H1 (cell line): Measurements from ENCODE around the gene SLC9A2. TPM values are rescaled to one million over a fixed set of nuclear protein-coding genes. Genes with fewer than 3 reads are reported as not detected.

Source experiments
- ATF3 ChIP-seq: IDR thresholded peaks from 2 replicates; pipeline ENCODE4 v1.6.1; 2011; ENCODE audit warnings: low read depth, mild to moderate bottlenecking, low read length; ENCODE audit not compliant: insufficient read depth
- CBX5 ChIP-seq: fragments of 300-800, 300-1000 bp; sonication (generic); IDR thresholded peaks from 2 replicates; pipeline ENCODE4 v1.7.1; 2016; ENCODE audit warnings: antibody characterized with exemption, low read length, low read depth
- CTCF ChIP-seq, 3 experiments: IDR thresholded peaks; 1 replicate in 2 of 3; 2 replicates in 1 of 3; pipeline versions ENCODE4 v1.5.1 to v1.6.1; 2011; ENCODE audit warnings: low read length in 3 of 3, mild to moderate bottlenecking in 3 of 3, inconsistent platforms in 2 of 3, low read depth in 1 of 3, moderate library complexity in 1 of 3; ENCODE audit not compliant: insufficient read depth in 1 of 3; ENCODE audit errors: control extremely low read depth in 1 of 3
- FOSL1 ChIP-seq: IDR thresholded peaks from 2 replicates; pipeline ENCODE4 v1.6.1; 2011; ENCODE audit warnings: mild to moderate bottlenecking, low read depth, low read length, moderate library complexity; ENCODE audit not compliant: insufficient read depth
- SIRT6 ChIP-seq: IDR thresholded peaks from one replicate; pipeline ENCODE4 v1.7.1; 2012; ENCODE audit warnings: low read length, inconsistent platforms
- TCF12 ChIP-seq: IDR thresholded peaks from 2 replicates; pipeline ENCODE4 v1.6.1; 2011; ENCODE audit warnings: low read depth, mild to moderate bottlenecking, low read length
- polyA plus RNA-seq, 7 experiments: library from polyadenylated mRNA; depleted of rRNA in 3 of 7; stranded (reverse) in 5 of 7; unstranded in 2 of 7; fragments of >200 nt in 5 of 7; fragments of 200-250 nt in 2 of 7; gene quantifications; 1 replicate in 5 of 7; 2 replicates in 1 of 7; 4 replicates in 1 of 7; pipeline versions ENCODE4 v1.2.1 to v1.2.3, GENCODE V29; 2011 to 2013; ENCODE audit warnings: missing spikeins in 2 of 7, mixed read lengths in 2 of 7
- total RNA-seq: library from RNA; stranded (reverse); fragmentation: NEBNext Ultra II Directional; extraction: Animal tissue kit (Norgen Biotek cat#: 25700); gene quantifications from 2 replicates; pipeline ENCODE4 v1.2.1, GENCODE V29; 2021

The SLC9A2 gene
- total and polyA plus RNA-seq, 2 of the 8 experiments (the other 6 are each of a cell fraction or from before 2014, with no cell fraction given) = 0.06 to 0.13 TPM

- TF ChIP-seq ATF3 = no peak
- no peak for TF ChIP-seq TCF12
- no peak for TF ChIP-seq SIRT6
- no peak for TF ChIP-seq CTCF (IDR thresholded peaks at IDR 0.05; ENCODE audit: control extremely low read depth in 1 of 3, insufficient read depth in 1 of 3, low read depth in 1 of 3, low read length in 3 of 3)
- no peak for TF ChIP-seq FOSL1
- TF ChIP-seq CBX5 = no peak
Measured at GRCh38 chr2:102718387-102719316, 99.3 kb downstream of the SLC9A2 start (continued).
